CD1c-positive myeloid dendritic cell (primary cell): Measurements from ENCODE around the gene RBP7.
A peak's percentile ranks its signal among the peaks of the same experiment; 100 is the strongest.

Experiments
- DNase-seq: peaks from one replicate; pipeline ENCODE4 v3.0.0-alpha.2; 2016; ENCODE audit errors: extremely low spot score

The RBP7 gene

GRCh38 chr1:10028956-10029500 lies 32.0 kb downstream of the RBP7 start:
- peak; percentile 37 for DNase-seq

DNA sequence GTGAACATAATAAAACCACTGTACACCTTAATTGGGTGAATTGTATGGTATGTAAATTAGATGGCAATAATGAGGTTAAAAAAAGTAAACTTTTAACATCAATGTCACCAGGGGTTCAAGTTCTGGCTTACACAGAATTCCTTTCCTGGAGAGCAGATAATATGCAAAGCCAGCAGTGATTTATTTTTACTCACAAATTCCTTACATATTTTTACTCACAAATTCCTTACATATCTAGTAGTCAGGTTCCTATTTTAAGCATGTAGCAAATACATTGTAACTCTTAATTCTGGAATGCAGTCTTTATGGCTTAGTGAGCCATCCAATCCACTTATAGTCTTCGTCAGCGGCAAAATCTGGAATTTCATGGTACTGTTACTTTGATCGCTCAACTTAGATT lies 34.4 kb downstream of the RBP7 start:
- DNase-seq = no peak

GRCh38 chr1:10032590-10033358 lies 35.7 kb downstream of the RBP7 start, which contains the start of gene UBE4B:
UBE4B (plus strand) TSS chr1:10032958; CDS start chr1:10033671, 713 bp downstream.
- peak; percentile 100 for DNase-seq

DNA sequence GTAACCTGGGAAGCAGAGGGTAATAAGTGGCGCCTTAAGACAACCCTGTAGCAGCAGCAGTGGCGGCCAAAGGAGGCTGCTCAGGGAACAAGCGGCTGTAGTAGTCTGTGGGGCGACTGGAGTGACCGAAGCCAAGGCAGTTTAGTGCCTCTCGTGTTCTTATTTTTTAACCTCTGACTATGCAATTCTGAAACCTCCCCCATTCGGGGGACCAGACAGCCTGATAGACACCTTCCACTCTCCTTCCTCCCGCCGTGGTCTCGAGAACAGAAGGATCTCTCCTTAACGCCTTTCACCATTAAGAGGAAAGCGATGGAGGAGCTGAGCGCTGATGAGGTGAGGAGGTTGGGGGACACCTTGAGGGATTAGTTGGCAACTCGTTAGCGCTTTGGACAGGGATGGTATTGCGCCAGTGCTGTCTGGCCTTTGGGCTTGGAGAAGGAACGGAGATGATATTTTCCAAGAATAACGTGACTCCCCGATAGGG lies 36.4 kb downstream of the RBP7 start:
- peak; percentile 26 for DNase-seq

- no peak for DNase-seq
Observed at GRCh38 chr1:10042746-10043145, 45.7 kb downstream of the RBP7 start.

- DNase-seq = no peak
Observed at GRCh38 chr1:10045480-10046355, 48.7 kb downstream of the RBP7 start.

DNA sequence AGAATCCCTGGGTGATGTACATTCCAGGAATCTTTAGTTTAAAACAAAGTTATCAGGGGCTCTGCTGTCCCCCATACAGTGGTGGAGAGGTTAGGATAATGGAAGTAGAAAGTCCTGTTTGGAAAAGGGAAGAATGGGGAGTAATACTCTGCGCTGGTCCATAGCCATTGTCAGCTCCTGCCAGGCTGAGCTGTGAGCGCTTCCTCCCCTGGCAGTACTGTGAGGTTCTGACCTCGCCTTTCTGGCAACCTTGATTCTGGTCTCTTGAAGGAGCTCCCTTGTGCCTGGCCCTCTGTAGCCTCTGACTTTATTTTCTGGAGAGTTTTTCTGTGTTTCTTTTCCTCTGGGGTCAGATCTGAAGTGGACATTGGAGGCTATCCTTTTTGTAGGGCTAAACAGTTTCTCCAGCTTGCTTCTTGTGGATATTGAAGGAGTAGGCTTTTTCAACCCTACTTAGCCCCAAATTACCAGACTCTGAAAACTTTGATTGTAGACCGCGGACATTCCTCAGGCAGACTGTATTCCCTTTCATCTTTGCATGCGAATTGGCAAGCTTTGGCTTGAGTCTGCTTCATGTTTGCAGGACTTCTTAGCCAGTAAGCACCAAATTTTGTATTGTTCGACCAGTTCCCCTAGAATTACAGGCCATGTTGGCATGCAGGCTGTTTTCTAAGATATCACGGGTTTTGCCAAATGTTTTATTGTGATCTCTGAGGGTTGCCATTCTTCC lies 49.5 kb downstream of the RBP7 start:
- DNase-seq = no peak

GRCh38 chr1:10048601-10049000 lies 51.6 kb downstream of the RBP7 start:
- DNase-seq = no peak

- DNase-seq = no peak
Observed at GRCh38 chr1:10050611-10051010, 53.6 kb downstream of the RBP7 start.

- no peak for DNase-seq
Observed at GRCh38 chr1:10051656-10052055, 54.6 kb downstream of the RBP7 start.

DNA sequence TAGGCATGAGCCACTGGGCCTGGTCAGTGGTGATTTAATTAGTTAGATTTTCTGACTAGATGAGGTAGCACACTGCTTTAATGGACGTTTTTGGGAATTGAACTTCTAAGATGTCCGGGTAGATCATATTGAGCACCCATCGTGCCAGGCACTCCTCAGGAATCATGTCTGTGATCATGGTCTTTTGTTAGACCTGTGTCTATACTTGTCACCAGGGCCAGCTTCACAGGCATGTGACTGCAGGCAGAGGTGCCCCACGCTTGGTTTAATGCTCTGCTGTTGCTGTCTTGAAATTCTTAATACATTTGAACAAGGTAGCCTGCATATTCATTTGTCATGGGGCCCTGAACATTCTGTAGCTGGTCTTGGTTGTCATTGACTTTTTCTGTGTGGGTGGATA lies 55.3 kb downstream of the RBP7 start:
- DNase-seq = no peak

DNA sequence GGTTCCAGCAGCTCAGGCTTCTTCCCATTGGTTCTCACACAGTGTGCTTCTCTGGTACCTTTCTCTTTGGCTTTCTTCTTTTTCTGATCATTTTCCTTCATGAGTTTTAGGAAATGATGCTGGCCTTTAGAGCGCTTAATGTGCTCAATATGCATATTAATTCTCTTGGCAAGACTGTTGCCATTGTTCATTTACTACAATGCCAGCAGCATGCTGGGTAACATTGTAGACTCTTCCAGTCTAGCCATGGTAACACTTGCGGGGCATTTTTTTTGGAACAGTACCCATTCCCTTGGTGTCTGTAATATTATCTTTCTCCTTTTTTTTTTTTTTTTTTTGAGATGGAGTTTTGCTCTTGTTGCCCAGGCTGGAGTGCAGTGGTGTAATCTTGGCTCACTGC lies 57.4 kb downstream of the RBP7 start:
- no peak for DNase-seq

DNA sequence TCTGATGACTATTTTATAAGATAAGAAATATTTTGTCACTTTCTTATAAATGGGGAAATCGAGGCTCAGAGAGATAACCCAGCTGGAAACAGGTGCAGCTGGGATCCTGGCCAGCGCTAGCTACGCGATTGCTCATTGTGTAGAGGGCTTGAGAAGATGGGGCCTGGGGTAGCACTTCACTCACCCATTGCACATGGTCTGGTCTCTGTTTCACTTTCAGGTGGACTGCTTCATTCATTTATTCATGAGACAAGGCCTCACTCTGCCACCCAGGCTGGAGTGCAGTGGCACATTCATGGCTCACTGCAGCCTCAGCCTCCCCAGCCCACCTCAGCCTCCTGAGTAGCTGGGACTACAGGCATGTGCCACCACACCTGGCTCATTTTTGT lies 59.6 kb downstream of the RBP7 start:
- no peak for DNase-seq

GRCh38 chr1:10057343-10057742 lies 60.3 kb downstream of the RBP7 start:
- no peak for DNase-seq

DNA sequence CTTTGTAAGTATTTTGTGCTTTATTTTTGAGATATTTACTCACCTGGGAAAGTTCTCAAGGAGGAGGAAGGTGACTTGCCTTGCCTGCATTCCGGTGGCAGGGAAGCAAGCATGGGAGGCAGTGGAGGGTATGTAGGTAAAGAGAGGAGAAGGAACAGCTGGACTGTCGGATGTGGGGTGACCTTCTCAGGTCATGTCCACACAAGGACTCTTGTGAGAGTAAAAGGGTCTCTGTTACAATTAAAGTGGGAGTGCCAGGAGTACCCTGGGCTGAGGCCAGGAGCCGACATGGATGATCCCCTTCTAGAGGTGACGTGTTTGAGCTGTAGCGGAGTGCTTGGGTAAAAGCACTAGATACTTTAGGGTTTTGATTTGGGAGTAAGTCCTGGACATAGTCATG lies 60.8 kb downstream of the RBP7 start:
- DNase-seq = no peak

GRCh38 chr1:10059342-10059718 lies 62.3 kb downstream of the RBP7 start:
- DNase-seq = no peak

- no peak for DNase-seq
Observed at GRCh38 chr1:10060311-10061100, 63.5 kb downstream of the RBP7 start.

DNA sequence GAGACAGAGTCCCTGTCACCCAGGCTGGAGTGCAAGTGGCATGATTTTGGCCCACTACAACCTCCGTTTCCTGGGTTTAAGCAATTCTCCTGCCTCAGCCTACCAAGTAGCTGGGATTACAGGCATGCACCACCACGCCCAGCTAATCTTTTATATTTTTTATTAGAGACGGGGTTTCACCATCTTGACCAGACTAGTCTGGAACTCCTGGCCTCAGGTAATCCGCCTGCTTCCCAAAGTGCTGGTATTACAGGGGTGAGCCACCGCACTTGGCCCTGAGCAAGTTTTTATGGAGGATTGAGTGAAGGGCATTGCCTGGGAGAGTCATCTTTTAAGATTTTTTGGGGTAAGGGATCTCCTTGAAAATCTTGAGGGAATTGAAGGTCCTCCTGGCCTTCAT lies 64.2 kb downstream of the RBP7 start:
- DNase-seq = no peak

DNA sequence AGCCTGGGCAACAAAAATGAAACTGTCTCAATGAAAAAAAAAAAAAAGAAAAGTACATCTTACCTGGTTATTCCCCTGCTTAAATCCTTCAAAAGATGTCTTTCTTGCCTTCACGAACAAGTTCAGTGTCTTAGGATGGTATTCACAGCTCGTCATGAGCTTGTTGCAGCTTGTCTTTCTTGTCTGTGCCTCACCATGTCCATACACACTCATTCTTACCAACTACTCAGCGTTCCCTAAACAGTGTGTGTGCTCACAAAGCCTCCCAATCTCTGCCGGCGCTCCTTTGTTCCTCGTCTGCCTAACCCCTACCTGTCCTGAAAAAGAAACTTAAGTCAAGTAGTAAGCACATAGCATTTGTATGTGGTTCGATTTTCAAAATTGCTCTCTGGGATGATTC lies 66.8 kb downstream of the RBP7 start:
- no peak for DNase-seq

DNA sequence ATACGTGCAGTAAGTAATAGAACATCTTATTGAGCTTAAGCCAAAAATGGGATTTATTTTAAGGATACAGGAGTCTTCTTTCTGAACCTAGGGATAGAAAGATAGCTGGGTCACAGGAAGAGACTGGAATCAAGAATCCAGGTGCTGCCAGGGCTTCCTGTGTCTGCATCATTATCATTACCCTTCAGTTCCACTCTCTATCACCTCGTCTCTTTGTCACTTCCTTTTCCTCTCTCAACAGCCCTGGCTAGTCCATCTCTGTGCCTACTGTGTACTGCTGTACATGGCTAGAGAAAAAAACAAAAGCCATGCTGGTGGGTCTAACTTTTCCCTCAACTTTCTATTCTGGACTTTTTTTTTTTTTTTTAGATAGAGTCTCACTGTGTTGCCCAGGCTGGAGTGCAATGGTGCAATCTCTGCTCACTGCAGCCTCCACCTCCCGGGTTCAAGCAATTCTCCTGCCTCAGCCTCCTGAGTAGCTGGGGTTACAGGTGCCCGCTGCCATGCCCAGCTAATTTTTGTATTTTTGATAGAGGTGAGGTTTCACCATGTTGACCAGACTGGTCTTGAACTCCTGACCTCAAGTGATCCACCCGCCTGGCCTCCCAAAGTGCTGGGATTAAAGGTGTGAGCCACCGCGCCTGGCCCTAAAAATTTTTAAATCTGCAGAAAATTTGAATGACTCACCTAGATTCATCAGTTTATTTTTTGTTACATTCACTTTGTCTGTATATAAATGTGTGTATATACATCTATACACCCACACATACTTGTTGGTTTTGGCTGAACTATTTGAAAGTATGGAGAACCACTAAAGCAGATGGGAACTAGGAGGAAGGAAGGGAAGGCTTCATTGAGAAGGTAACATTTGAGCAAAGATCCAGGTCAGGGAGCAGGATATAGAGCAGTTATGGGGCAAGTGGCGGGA lies 67.7 kb downstream of the RBP7 start:
- DNase-seq = peak; percentile 8
